HepG2 (cell line): ENCODE data around the gene AIP. TPM values are rescaled to one million over a fixed set of nuclear protein-coding genes. Genes with fewer than 3 reads are reported as not detected.

Source experiments
- CREB1 ChIP-seq, 2 experiments: fragments of 450-650 bp in 1 of 2; IDR thresholded peaks; 2 replicates each; pipeline ENCODE4 v1.6.1; 2016 to 2017; ENCODE audit warnings: control low read depth in 1 of 2, mild to moderate bottlenecking in 1 of 2, missing compliant biosample characterization in 1 of 2, missing genetic modification characterization in 1 of 2
- DZIP1 ChIP-seq: sonication (generic); formaldehyde crosslinking; IDR thresholded peaks from 2 replicates; pipeline ENCODE4 v1.5.0; 2020; ENCODE audit warnings: mild to moderate bottlenecking, missing genetic modification reagents
- HINFP ChIP-seq: sonication (generic); formaldehyde crosslinking; IDR thresholded peaks from 2 replicates; pipeline ENCODE4 v1.4.0; 2020; ENCODE audit warnings: low read depth, mild to moderate bottlenecking, missing genetic modification reagents
- TARDBP ChIP-seq: sonication (generic); formaldehyde crosslinking; IDR thresholded peaks from 2 replicates; pipeline ENCODE4 v1.8.0; 2022; ENCODE audit warnings: mild to moderate bottlenecking, missing genetic modification reagents
- YEATS2 ChIP-seq: sonication (generic); formaldehyde crosslinking; IDR thresholded peaks from 2 replicates; pipeline ENCODE4 v1.4.0; 2020; ENCODE audit warnings: missing genetic modification reagents, borderline replicate concordance
- ZNF788 ChIP-seq: sonication (generic); formaldehyde crosslinking; IDR thresholded peaks from 2 replicates; pipeline ENCODE4 v1.5.0; 2020; ENCODE audit warnings: mild to moderate bottlenecking, missing genetic modification reagents, borderline replicate concordance
- ZNF850 ChIP-seq: sonication (generic); formaldehyde crosslinking; conservative IDR thresholded peaks from 2 replicates; pipeline ENCODE4 v1.9.0; 2021; ENCODE audit warnings: mild to moderate bottlenecking, missing genetic modification reagents
- polyA plus RNA-seq, 8 experiments: library from polyadenylated mRNA; depleted of rRNA in 3 of 8; stranded (reverse) in 7 of 8; unstranded in 1 of 8; fragments of >200 nt; fragmentation: Illumina TruSeq in 4 of 8; extraction: Trizol in 4 of 8; gene quantifications; 2 replicates each; pipeline versions ENCODE4 v1.2.1 to v1.2.3, GENCODE V29; 2011 to 2016; ENCODE audit warnings: low read depth in 4 of 8, missing spikeins in 1 of 8, mixed read lengths in 1 of 8; ENCODE audit not compliant: insufficient read depth in 1 of 8
- total RNA-seq, 5 experiments: library from RNA; depleted of rRNA; stranded (reverse); fragments of >200 nt; fragmentation: Illumina TruSeq; extraction: Trizol; gene quantifications; 2 replicates each; pipeline ENCODE4 v1.2.3, GENCODE V29; 2016; ENCODE audit warnings: low read depth in 1 of 5
- TF ChIP-seq, protein P1 (sequence below): sonication (generic); formaldehyde crosslinking; IDR thresholded peaks from 2 replicates; pipeline ENCODE4 v1.4.0; 2020; ENCODE audit warnings: mild to moderate bottlenecking, missing genetic modification reagents

The AIP gene
- total and polyA plus RNA-seq, 2 of the 13 experiments (the other 11 are each of a cell fraction or from before 2014, with no cell fraction given): 51.8 to 110 TPM

- no peak for TF ChIP-seq HINFP (CRISPR knock-in tag)
- TF ChIP-seq ZNF850 (CRISPR knock-in tag): 0 out of 2 replicates have a peak, but pooled peaks have one; percentile 33
- TF ChIP-seq DZIP1: 0 out of 2 replicates have a peak, but pooled peaks have one; percentile 21
- TF ChIP-seq YEATS2 (CRISPR knock-in tag): no peak
- no peak for TF ChIP-seq CREB1 (IDR thresholded peaks at IDR 0.05)
- TF ChIP-seq CREB1 (CRISPR knock-in tag; IDR thresholded peaks at IDR 0.05): no peak
- TF ChIP-seq ZNF788 (CRISPR knock-in tag): 0 out of 2 replicates have a peak, but pooled peaks have one; percentile 12
- TF ChIP-seq, protein P1, sequence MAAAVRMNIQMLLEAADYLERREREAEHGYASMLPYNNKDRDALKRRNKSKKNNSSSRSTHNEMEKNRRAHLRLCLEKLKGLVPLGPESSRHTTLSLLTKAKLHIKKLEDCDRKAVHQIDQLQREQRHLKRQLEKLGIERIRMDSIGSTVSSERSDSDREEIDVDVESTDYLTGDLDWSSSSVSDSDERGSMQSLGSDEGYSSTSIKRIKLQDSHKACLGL (CRISPR knock-in tag): no peak
- TF ChIP-seq TARDBP (CRISPR knock-in tag): 0 out of 2 replicates have a peak, but pooled peaks have one; percentile 6
Observed at GRCh38 chr11:67506426-67507051, 23.7 kb downstream of the AIP start (continued).
